GM23338 (cell line): ENCODE measurements around the gene GATA5. TPM values are rescaled to one million over a fixed set of nuclear protein-coding genes. Genes with fewer than 3 reads are reported as not detected.

Experiments used
- ATAC-seq: fragments of 200-7000 bp; cut with Tn5 transposase; 3 replicates; pipeline ENCODE4 v1.9.1; 2020
- DNase-seq: peaks from one replicate; pipeline ENCODE4 v3.0.0-alpha.2; 2015; ENCODE audit warnings: low spot score
- H2AFZ ChIP-seq: fragments of 200-600 bp; sonication (generic); 2 replicates; pipeline ENCODE4 v1.8.0; 2016; ENCODE audit warnings: antibody characterized with exemption, mild to moderate bottlenecking, moderate library complexity
- H3F3A ChIP-seq: fragments of 200-600 bp; sonication (generic); replicated peaks from 2 replicates; pipeline ENCODE4 v1.8.0; 2017; ENCODE audit warnings: antibody characterized with exemption, mixed run types, low read depth
- H3K27ac ChIP-seq: fragments of 200-600 bp; sonication (generic); 2 replicates; pipeline ENCODE4 v1.6.1; 2016; ENCODE audit warnings: low read depth
- H3K27me3 ChIP-seq: fragments of 200-600 bp; sonication (generic); 2 replicates; pipeline ENCODE4 v1.8.0; 2016; ENCODE audit warnings: mild to moderate bottlenecking, mixed run types, moderate library complexity; ENCODE audit not compliant: insufficient read depth
- H3K36me3 ChIP-seq: fragments of 200-600 bp; sonication (generic); 2 replicates; pipeline ENCODE4 v1.8.0; 2016; ENCODE audit warnings: mild to moderate bottlenecking; ENCODE audit not compliant: insufficient read depth
- H3K4me1 ChIP-seq: fragments of 200-600 bp; sonication (generic); 2 replicates; pipeline ENCODE4 v1.8.0; 2016; ENCODE audit warnings: mild to moderate bottlenecking, moderate library complexity; ENCODE audit not compliant: insufficient read depth
- H3K4me2 ChIP-seq: fragments of 200-600 bp; sonication (generic); 2 replicates; pipeline ENCODE4 v1.7.1; 2017; ENCODE audit warnings: mixed run types
- H3K4me3 ChIP-seq: fragments of 200-600 bp; sonication (generic); 2 replicates; pipeline ENCODE4 v1.6.1; 2016; ENCODE audit warnings: mixed run types
- H3K79me2 ChIP-seq: fragments of 200-600 bp; sonication (generic); replicated peaks from 2 replicates; pipeline ENCODE4 v1.8.0; 2017; ENCODE audit warnings: mild to moderate bottlenecking; ENCODE audit not compliant: insufficient read depth
- H3K9me2 ChIP-seq: fragments of 200-600 bp; sonication (generic); 2 replicates; pipeline ENCODE4 v1.8.0; 2017; ENCODE audit not compliant: insufficient read depth
- H4K20me1 ChIP-seq: fragments of 200-600 bp; sonication (generic); replicated peaks from 2 replicates; pipeline ENCODE4 v1.8.0; 2017; ENCODE audit warnings: mild to moderate bottlenecking; ENCODE audit not compliant: insufficient read depth
- H3K27ac Mint-ChIP-seq: 2 replicates; pipeline ENCODE4 v1.8.0; 2020; ENCODE audit warnings: inconsistent platforms, mild to moderate bottlenecking, moderate library complexity, mixed read lengths
- H3K27me3 Mint-ChIP-seq: 3 replicates; pipeline ENCODE4 v1.8.0; 2022; ENCODE audit warnings: low read depth, mild to moderate bottlenecking, moderate library complexity, mixed read lengths, inconsistent platforms; ENCODE audit not compliant: insufficient read depth, poor library complexity
- H3K36me3 Mint-ChIP-seq: 3 replicates; pipeline ENCODE4 v1.8.0; 2021; ENCODE audit warnings: low read depth, mild to moderate bottlenecking, inconsistent platforms, moderate library complexity, mixed read lengths
- H3K4me1 Mint-ChIP-seq: 3 replicates; pipeline ENCODE4 v1.8.0; 2020; ENCODE audit warnings: mild to moderate bottlenecking, inconsistent platforms, mixed read lengths
- H3K4me3 Mint-ChIP-seq: 3 replicates; pipeline ENCODE4 v1.8.0; 2021; ENCODE audit warnings: moderate library complexity, mild to moderate bottlenecking, inconsistent platforms, mixed read lengths
- H3K9me3 Mint-ChIP-seq: 3 replicates; pipeline ENCODE4 v1.8.0; 2020; ENCODE audit warnings: moderate library complexity, mild to moderate bottlenecking, inconsistent platforms, mixed read lengths
- CREB1 ChIP-seq: fragments of 250-450 bp; sonication (Bioruptor Pico); IDR thresholded peaks from 2 replicates; pipeline ENCODE4 v1.5.0; 2020; ENCODE audit warnings: low read depth, mild to moderate bottlenecking, moderate library complexity
- CTCF ChIP-seq, 2 experiments: fragments of 200-600 bp in 1 of 2; sonication (generic) in 1 of 2; conservative IDR thresholded peaks; 2 replicates each; pipeline versions ENCODE4 v1.5.1 to v1.6.1; 2016 to 2017; ENCODE audit warnings: antibody characterized with exemption in 2 of 2, low read depth in 2 of 2, mild to moderate bottlenecking in 2 of 2, moderate library complexity in 1 of 2
- ETS1 ChIP-seq: IDR thresholded peaks from 2 replicates; pipeline ENCODE4 v1.6.1; 2016; ENCODE audit warnings: antibody characterized with exemption
- EZH2 ChIP-seq: fragments of 200-600 bp; sonication (generic); IDR thresholded peaks from one replicate; pipeline ENCODE4 v1.8.0; 2017; ENCODE audit warnings: antibody characterized with exemption, mild to moderate bottlenecking, low read depth; ENCODE audit not compliant: unreplicated experiment
- EZH2phosphoT487 ChIP-seq: fragments of 200-600 bp; sonication (generic); IDR thresholded peaks from one replicate; pipeline ENCODE4 v1.8.1; 2018; ENCODE audit warnings: antibody characterized with exemption; ENCODE audit not compliant: unreplicated experiment
- JUNB ChIP-seq: IDR thresholded peaks from one replicate; pipeline ENCODE4 v1.6.1; 2016; ENCODE audit warnings: antibody characterized with exemption; ENCODE audit not compliant: unreplicated experiment
- NANOG ChIP-seq: IDR thresholded peaks from 2 replicates; pipeline ENCODE4 v1.6.1; 2016; ENCODE audit warnings: antibody characterized with exemption, borderline replicate concordance
- POLR2AphosphoS5 ChIP-seq: IDR thresholded peaks from 2 replicates; pipeline ENCODE4 v1.6.1; 2016; ENCODE audit warnings: antibody characterized with exemption, low read depth
- REST ChIP-seq: IDR thresholded peaks from one replicate; pipeline ENCODE4 v1.6.1; 2018; ENCODE audit warnings: antibody characterized with exemption; ENCODE audit not compliant: unreplicated experiment
- STAT1 ChIP-seq: IDR thresholded peaks from one replicate; pipeline ENCODE4 v1.6.1; 2016; ENCODE audit warnings: antibody characterized with exemption; ENCODE audit not compliant: unreplicated experiment
- ZNF114 ChIP-seq: fragments of 250-450 bp; sonication (Bioruptor Pico); IDR thresholded peaks from 2 replicates; pipeline ENCODE4 v1.5.0; 2020; ENCODE audit warnings: mild to moderate bottlenecking, moderate library complexity
- ZNF331 ChIP-seq: fragments of 250-450 bp; sonication (Bioruptor Pico); IDR thresholded peaks from 2 replicates; pipeline ENCODE4 v1.5.0; 2020; ENCODE audit warnings: low read depth, mild to moderate bottlenecking, moderate library complexity
- polyA plus RNA-seq: library from polyadenylated mRNA; unstranded; fragments of >200 nt; fragmentation: Nextera tagmentation; extraction: Ambion mirVana; gene quantifications from 2 replicates; pipeline ENCODE4 v1.2.1, GENCODE V29; 2016
- total RNA-seq: library from RNA; depleted of rRNA; stranded (reverse); fragments of >200 nt; shearing (Covaris generic); gene quantifications from 2 replicates; pipeline ENCODE4 v1.2.3, GENCODE V29; 2014

Gene GATA5
- total and polyA plus RNA-seq, 2 experiments from 2014 or later = 0.60 to 0.73 TPM

- no peak overlapping the region for H3K4me3 Mint-ChIP-seq
- Histone ChIP-seq H3K4me2 (no peak overlapping the region), H4K20me1 (no peaks in the 10 kb centered on the region), H3K9me2 (no peaks in the 10 kb centered on the region), H3K27me3 (no peaks in the 10 kb centered on the region), H3K27ac (no peak overlapping the region), H3K36me3 (no peaks in the 10 kb centered on the region), H3K4me1 (no peaks in the 10 kb centered on the region), H3F3A (no peaks in the 10 kb centered on the region), H3K79me2 (no peaks in the 10 kb centered on the region), H2AFZ (no peak overlapping the region), H3K4me3 (no peak overlapping the region)
- H3K36me3 Mint-ChIP-seq = no peaks in the 10 kb centered on the region
- no peak for ATAC-seq
- H3K27me3 Mint-ChIP-seq = peaks cover 13% of the 10 kb centered on the region
- TF ChIP-seq ZNF331 (CRISPR knock-in tag) (no peak), JUNB (no peak), EZH2phosphoT487 (no peak), POLR2AphosphoS5 (no peak), CTCF (conservative IDR thresholded peaks at IDR 0.05; ENCODE audit: low read depth in 2 of 2) (no peak), STAT1 (no peak), EZH2 (no peak)
- H3K27ac Mint-ChIP-seq = no peak overlapping the region
- peaks cover 6% of the 10 kb centered on the region for H3K4me1 Mint-ChIP-seq
- no peaks in the 10 kb centered on the region for H3K9me3 Mint-ChIP-seq
- no peak for DNase-seq
Measured at GRCh38 chr20:62461157-62461556, 14.6 kb downstream of the GATA5 start.

- H3K4me3 ChIP-seq = no peak overlapping the region
- no peak overlapping the region for H3K27ac ChIP-seq
- Mint-ChIP-seq H3K27ac (no peak overlapping the region), H3K36me3 (no peaks in the 10 kb centered on the region), H3K9me3 (no peaks in the 10 kb centered on the region), H3K4me1 (peaks cover 6% of the 10 kb centered on the region), H3K27me3 (peaks cover 13% of the 10 kb centered on the region), H3K4me3 (no peak overlapping the region)
- H3F3A ChIP-seq = no peaks in the 10 kb centered on the region
- H4K20me1 ChIP-seq = no peaks in the 10 kb centered on the region
- H3K79me2 ChIP-seq = no peaks in the 10 kb centered on the region
- H3K9me2 ChIP-seq = no peaks in the 10 kb centered on the region
- no peak for DNase-seq
- no peaks in the 10 kb centered on the region for H3K27me3 ChIP-seq
- H3K4me1 ChIP-seq = no peaks in the 10 kb centered on the region
- no peak for ATAC-seq
- H3K36me3 ChIP-seq = no peaks in the 10 kb centered on the region
- H2AFZ ChIP-seq = no peak overlapping the region
- H3K4me2 ChIP-seq = no peak overlapping the region
- TF ChIP-seq JUNB (no peak), ETS1 (no peak), EZH2 (no peak), REST (no peak), ZNF331 (CRISPR knock-in tag) (no peak), EZH2phosphoT487 (no peak), CREB1 (no peak), STAT1 (no peak), POLR2AphosphoS5 (no peak), NANOG (no peak), ZNF114 (no peak), CTCF (conservative IDR thresholded peaks at IDR 0.05; ENCODE audit: low read depth in 2 of 2) (no peak)
Measured at GRCh38 chr20:62460678-62461077, 15.1 kb downstream of the GATA5 start.
